Measurements from ENCODE around the gene LINGO1.

Gene LINGO1

GRCh38 chr15:77613814-77614213 lies 18.9 kb downstream of the LINGO1 start:
- DNase-seq = no peak

- no peak for DNase-seq
These were observed 19.6 kb downstream of the LINGO1 start for GRCh38 chr15:77612958-77613601.

GRCh38 chr15:77611767-77612166 lies 20.9 kb downstream of the LINGO1 start:
- no peak for DNase-seq

- no peak for DNase-seq
These were observed 22.0 kb downstream of the LINGO1 start for GRCh38 chr15:77610731-77611130.

GRCh38 chr15:77609558-77609957 lies 23.2 kb downstream of the LINGO1 start:
- no peak for DNase-seq

GRCh38 chr15:77608774-77609173 lies 23.9 kb downstream of the LINGO1 start:
- no peak for DNase-seq

- no peak for DNase-seq
These were observed 24.8 kb downstream of the LINGO1 start for GRCh38 chr15:77607894-77608261.

- DNase-seq = no peak
These were observed 25.4 kb downstream of the LINGO1 start for GRCh38 chr15:77607111-77607893.

- no peak for DNase-seq
These were observed 26.3 kb downstream of the LINGO1 start for GRCh38 chr15:77606142-77607034.

- DNase-seq = no peak
These were observed 27.2 kb downstream of the LINGO1 start for GRCh38 chr15:77605547-77605946.

GRCh38 chr15:77604973-77605372 lies 27.7 kb downstream of the LINGO1 start:
- DNase-seq = no peak

- no peak for DNase-seq
These were observed 28.9 kb downstream of the LINGO1 start for GRCh38 chr15:77603611-77604336.

- DNase-seq = no peak
These were observed 29.9 kb downstream of the LINGO1 start for GRCh38 chr15:77602800-77603199.

- DNase-seq = peak; percentile 72
These were observed 32.8 kb downstream of the LINGO1 start for GRCh38 chr15:77599899-77600298.

GRCh38 chr15:77599357-77599756 lies 33.4 kb downstream of the LINGO1 start:
- DNase-seq = no peak

GRCh38 chr15:77598644-77599043 lies 34.1 kb downstream of the LINGO1 start:
- DNase-seq = no peak

- no peak for DNase-seq
These were observed 34.8 kb downstream of the LINGO1 start for GRCh38 chr15:77597804-77598453.

GRCh38 chr15:77596821-77597803 lies 35.6 kb downstream of the LINGO1 start:
- DNase-seq = no peak

- DNase-seq = no peak
These were observed 37.5 kb downstream of the LINGO1 start for GRCh38 chr15:77595231-77595630.

GRCh38 chr15:77592758-77593157 lies 40.0 kb downstream of the LINGO1 start:
- no peak for DNase-seq
